ENCODE data around the gene CHMP5. TPM values are rescaled to one million over a fixed set of nuclear protein-coding genes. Genes with fewer than 3 reads are reported as not detected.

CHMP5 gene
- total and polyA plus RNA-seq, 10 of the 15 experiments (the other 5 are each of a cell fraction or from before 2014, with no cell fraction given) = 40.3 to 179 (median 78.6) TPM

GRCh38 chr9:33227008-33227398, 37.8 kb upstream of the CHMP5 start (continued):
- TF ChIP-seq ZNF687 (IDR thresholded peaks at IDR 0.05) = no peak
- TF ChIP-seq POLR2A (IDR thresholded peaks at IDR 0.05; ENCODE audit: low read depth, low read length) = no peak
- TF ChIP-seq ZNF384 (IDR thresholded peaks at IDR 0.05; ENCODE audit: borderline replicate concordance, low read depth, low read length) = peak; percentile 52; the same call in 1 of the 2 replicates
- TF ChIP-seq RCOR1 (conservative IDR thresholded peaks at IDR 0.05; ENCODE audit: low read depth, low read length) = no peak
- peak; percentile 81 for TF ChIP-seq ATF7 (IDR thresholded peaks at IDR 0.05; ENCODE audit: low read depth)
- no peak for TF ChIP-seq TAF1 (IDR thresholded peaks at IDR 0.05; ENCODE audit: borderline replicate concordance, low read depth, low read length)
- no peak for TF ChIP-seq PAX8 (IDR thresholded peaks at IDR 0.05)
- TF ChIP-seq HCFC1 (IDR thresholded peaks at IDR 0.05; ENCODE audit: low read length) = no peak
- TF ChIP-seq NR2F1 (conservative IDR thresholded peaks at IDR 0.05) = no peak
- TF ChIP-seq POU2F2 (IDR thresholded peaks at IDR 0.05; ENCODE audit: borderline replicate concordance, low read depth, low read length) = no peak
- no peak for TF ChIP-seq MAX (IDR thresholded peaks at IDR 0.05; ENCODE audit: low read depth, low read length)
- no peak for TF ChIP-seq RBBP5 (conservative IDR thresholded peaks at IDR 0.05)
- no peak for TF ChIP-seq ESRRA (IDR thresholded peaks at IDR 0.05; ENCODE audit: low read length)
- TF ChIP-seq NR2C2 (IDR thresholded peaks at IDR 0.05; ENCODE audit: borderline replicate concordance, control insufficient read depth, insufficient read length, low read depth) = no peak
- TF ChIP-seq MLLT1 (IDR thresholded peaks at IDR 0.05) = no peak; the same call in 1 of the 2 replicates
- TF ChIP-seq ZBED1 (IDR thresholded peaks at IDR 0.05; ENCODE audit: borderline replicate concordance) = 0 out of 2 replicates have a peak, but pooled peaks have one; percentile 20
- no peak for TF ChIP-seq SMAD1 (IDR thresholded peaks at IDR 0.05; ENCODE audit: low read depth, partially characterized antibody)
- no peak for TF ChIP-seq KDM1A (IDR thresholded peaks at IDR 0.05; ENCODE audit: borderline replicate concordance)
- no peak for TF ChIP-seq E2F8 (IDR thresholded peaks at IDR 0.05; ENCODE audit: low read depth, partially characterized antibody)
- no peak for TF ChIP-seq NFXL1 (IDR thresholded peaks at IDR 0.05; ENCODE audit: borderline replicate concordance)
- no peak for TF ChIP-seq MYB (IDR thresholded peaks at IDR 0.05; ENCODE audit: borderline replicate concordance, low read depth, low read length)
- TF ChIP-seq E2F4 (IDR thresholded peaks at IDR 0.05; ENCODE audit: low read depth, low read length) = no peak
- TF ChIP-seq IKZF1 (conservative IDR thresholded peaks at IDR 0.05) = 0 out of 2 replicates have a peak, but pooled peaks have one; percentile 38
- no peak for TF ChIP-seq RAD51 (IDR thresholded peaks at IDR 0.05)
